Measurements from ENCODE around the gene CTRL.
A peak's percentile ranks its signal among the peaks of the same experiment; 100 is the strongest.

- TF ChIP-seq CTCF (IDR thresholded peaks at IDR 0.05) (no peak), EP300 (IDR thresholded peaks at IDR 0.05) (peak; percentile 46 to 49)
Observed at GRCh38 chr16:67884684-67885083, 47.0 kb downstream of the CTRL start, which contains the start of gene NRN1L.
